Measurements from ENCODE around the gene CDR2L.
"Not testable (repeated sequence)": the region's sequence is repeated elsewhere in the genome, so short reads cannot be mapped to it uniquely, and the experiment has no call there.

The CDR2L gene

GRCh38 chr17:75036643-75037268 lies 49.3 kb downstream of the CDR2L start:
- peak; percentile 63 to 69 (median 64) for DNase-seq (ENCODE audit: low read depth in 2 of 3, low spot score in 1 of 3)

- no peak for DNase-seq (ENCODE audit: low read depth in 2 of 3, low spot score in 1 of 3)
Measured at GRCh38 chr17:75039238-75039637, 51.8 kb downstream of the CDR2L start.

- DNase-seq (ENCODE audit: low read depth in 2 of 3, low spot score in 1 of 3), result no peak
Measured at GRCh38 chr17:75041656-75042280, 54.3 kb downstream of the CDR2L start.

- not testable (repeated sequence) for DNase-seq (ENCODE audit: low read depth in 2 of 3, low spot score in 1 of 3)
Measured at GRCh38 chr17:75043789-75044188, 56.4 kb downstream of the CDR2L start.

DNA sequence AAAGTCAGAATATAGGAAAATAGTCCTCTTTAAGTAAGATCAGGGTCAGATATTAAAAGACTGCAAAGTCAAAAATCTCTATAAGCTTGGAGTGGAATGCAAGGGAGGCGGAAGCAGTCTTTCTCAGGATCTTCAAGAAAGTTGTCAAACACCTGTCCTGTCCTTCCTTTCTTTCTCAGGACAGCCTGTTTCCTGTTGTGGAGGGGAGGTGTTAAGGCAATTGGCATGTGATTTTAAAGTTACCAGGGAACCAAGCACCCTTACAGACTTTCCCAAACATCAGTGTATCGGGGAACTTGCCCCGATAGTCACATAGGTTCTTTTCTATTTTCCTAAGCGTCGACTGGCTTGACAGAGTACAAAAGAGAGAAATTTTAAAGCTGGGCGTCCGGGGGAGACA lies 57.3 kb downstream of the CDR2L start:
- DNase-seq (ENCODE audit: low read depth in 2 of 3, low spot score in 1 of 3), result no peak

GRCh38 chr17:75045946-75046406 lies 58.5 kb downstream of the CDR2L start:
- DNase-seq (ENCODE audit: low read depth in 2 of 3, low spot score in 1 of 3), result not testable (repeated sequence)

- DNase-seq (ENCODE audit: low read depth in 2 of 3, low spot score in 1 of 3), result peak; percentile 91 to 95 (median 94)
Measured at GRCh38 chr17:75046407-75047289, 59.2 kb downstream of the CDR2L start, which contains the start of the genes ATP5PD and KCTD2. ATP5PD (minus strand) TSS chr17:75046969; CDS start chr17:75042650, 4,319 bp downstream. KCTD2 (plus strand) TSS chr17:75047225; CDS start chr17:75047251, 26 bp downstream.

DNA sequence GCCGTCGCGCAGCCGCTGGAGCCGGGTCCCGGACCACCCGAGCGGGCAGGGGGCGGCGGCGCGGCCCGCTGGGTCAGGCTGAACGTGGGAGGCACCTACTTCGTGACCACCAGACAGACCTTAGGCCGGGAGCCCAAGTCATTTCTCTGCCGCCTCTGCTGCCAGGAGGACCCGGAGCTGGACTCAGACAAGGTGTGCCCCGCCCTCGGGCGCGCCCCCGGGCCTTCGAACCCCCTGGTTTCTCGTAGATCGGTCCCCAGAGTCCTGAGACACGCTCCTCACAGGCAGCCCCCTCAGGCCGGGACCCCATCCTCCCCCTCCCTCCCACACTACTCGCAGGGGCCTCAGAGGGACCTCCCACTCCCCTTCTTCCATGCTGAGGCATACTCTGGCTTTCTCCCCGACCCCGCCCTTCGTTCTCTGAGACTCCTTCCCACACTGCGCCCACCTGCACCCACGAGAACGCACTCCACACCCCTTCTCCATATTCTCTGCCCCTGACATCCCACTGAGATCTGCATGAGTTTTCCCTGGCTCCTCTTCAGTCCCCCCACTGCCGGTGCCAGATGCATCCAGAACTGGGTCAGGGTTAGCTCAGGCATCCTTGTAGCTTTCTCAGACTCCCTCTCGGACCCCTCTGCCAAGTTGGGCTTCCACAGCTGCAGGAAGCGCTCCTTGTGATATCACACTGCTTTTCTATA lies 60.1 kb downstream of the CDR2L start:
- no peak for DNase-seq (ENCODE audit: low read depth in 2 of 3, low spot score in 1 of 3)

- no peak for DNase-seq (ENCODE audit: low read depth in 2 of 3, low spot score in 1 of 3)
Measured at GRCh38 chr17:75048249-75048878, 60.9 kb downstream of the CDR2L start.

- DNase-seq (ENCODE audit: low read depth in 2 of 3, low spot score in 1 of 3), result no peak
Measured at GRCh38 chr17:75049057-75049456, 61.6 kb downstream of the CDR2L start.

DNA sequence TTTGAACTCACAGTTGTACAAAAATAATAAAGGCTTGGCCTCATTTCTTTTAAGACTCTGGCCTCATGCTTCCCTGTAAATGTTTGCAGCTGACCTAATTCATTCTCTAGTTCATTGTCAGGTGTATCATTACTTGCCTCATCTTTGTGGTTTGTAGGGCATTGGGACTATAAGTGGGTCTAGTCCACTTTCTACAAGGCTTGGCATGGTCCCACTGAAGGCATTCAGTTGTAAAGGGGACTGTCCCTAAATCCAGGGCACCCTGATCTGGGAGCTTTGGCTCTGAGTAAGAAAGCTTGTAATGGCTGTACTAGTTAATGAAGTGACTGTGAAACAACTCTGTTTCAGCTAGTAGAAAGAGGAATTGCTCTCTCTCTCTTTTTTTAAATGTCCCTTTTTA lies 62.3 kb downstream of the CDR2L start:
- DNase-seq (ENCODE audit: low read depth in 2 of 3, low spot score in 1 of 3), result no peak

DNA sequence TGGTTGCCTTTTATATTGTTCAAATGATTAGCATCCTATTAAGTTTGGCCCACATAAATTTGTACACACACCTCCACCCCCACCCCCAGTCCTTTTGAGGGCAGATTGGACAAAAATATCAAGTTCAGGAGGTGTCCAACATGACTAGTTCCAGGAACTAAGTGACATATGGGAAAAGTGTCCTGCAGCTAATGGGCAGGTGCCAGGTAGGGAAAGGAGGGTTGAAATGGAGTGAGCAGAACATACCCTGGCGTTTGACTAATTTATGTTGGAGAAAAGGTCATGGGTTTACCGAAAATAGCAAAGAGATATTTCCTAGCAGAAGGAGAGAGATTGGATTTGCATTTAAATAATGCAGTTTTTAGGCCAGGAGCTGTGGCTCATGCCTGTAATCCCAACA lies 64.5 kb downstream of the CDR2L start:
- no peak for DNase-seq (ENCODE audit: low read depth in 2 of 3, low spot score in 1 of 3)

Data from stimulated activated CD4-positive, alpha-beta T cell treated with anti-CD3 and anti-CD28 coated beads, Interleukin-12 subunit alpha, Interleukin-12 subunit beta, amount 100 ng/mL, for 48 hours (primary cell).